GM23338 (cell line): ENCODE measurements around the gene PERP. TPM values are rescaled to one million over a fixed set of nuclear protein-coding genes. Genes with fewer than 3 reads are reported as not detected.

Source experiments
- ATAC-seq: fragments of 200-7000 bp; cut with Tn5 transposase; 3 replicates; pipeline ENCODE4 v1.9.1; 2020
- DNase-seq: peaks from one replicate; pipeline ENCODE4 v3.0.0-alpha.2; 2015; ENCODE audit warnings: low spot score
- H2AFZ ChIP-seq: fragments of 200-600 bp; sonication (generic); 2 replicates; pipeline ENCODE4 v1.8.0; 2016; ENCODE audit warnings: antibody characterized with exemption, mild to moderate bottlenecking, moderate library complexity
- H3F3A ChIP-seq: fragments of 200-600 bp; sonication (generic); replicated peaks from 2 replicates; pipeline ENCODE4 v1.8.0; 2017; ENCODE audit warnings: antibody characterized with exemption, mixed run types, low read depth
- H3K27ac ChIP-seq: fragments of 200-600 bp; sonication (generic); 2 replicates; pipeline ENCODE4 v1.6.1; 2016; ENCODE audit warnings: low read depth
- H3K27me3 ChIP-seq: fragments of 200-600 bp; sonication (generic); 2 replicates; pipeline ENCODE4 v1.8.0; 2016; ENCODE audit warnings: mild to moderate bottlenecking, mixed run types, moderate library complexity; ENCODE audit not compliant: insufficient read depth
- H3K36me3 ChIP-seq: fragments of 200-600 bp; sonication (generic); 2 replicates; pipeline ENCODE4 v1.8.0; 2016; ENCODE audit warnings: mild to moderate bottlenecking; ENCODE audit not compliant: insufficient read depth
- H3K4me1 ChIP-seq: fragments of 200-600 bp; sonication (generic); 2 replicates; pipeline ENCODE4 v1.8.0; 2016; ENCODE audit warnings: mild to moderate bottlenecking, moderate library complexity; ENCODE audit not compliant: insufficient read depth
- H3K4me2 ChIP-seq: fragments of 200-600 bp; sonication (generic); 2 replicates; pipeline ENCODE4 v1.7.1; 2017; ENCODE audit warnings: mixed run types
- H3K4me3 ChIP-seq: fragments of 200-600 bp; sonication (generic); 2 replicates; pipeline ENCODE4 v1.6.1; 2016; ENCODE audit warnings: mixed run types
- H3K79me2 ChIP-seq: fragments of 200-600 bp; sonication (generic); replicated peaks from 2 replicates; pipeline ENCODE4 v1.8.0; 2017; ENCODE audit warnings: mild to moderate bottlenecking; ENCODE audit not compliant: insufficient read depth
- H3K9me2 ChIP-seq: fragments of 200-600 bp; sonication (generic); 2 replicates; pipeline ENCODE4 v1.8.0; 2017; ENCODE audit not compliant: insufficient read depth
- H4K20me1 ChIP-seq: fragments of 200-600 bp; sonication (generic); replicated peaks from 2 replicates; pipeline ENCODE4 v1.8.0; 2017; ENCODE audit warnings: mild to moderate bottlenecking; ENCODE audit not compliant: insufficient read depth
- H3K27ac Mint-ChIP-seq: 2 replicates; pipeline ENCODE4 v1.8.0; 2020; ENCODE audit warnings: inconsistent platforms, mild to moderate bottlenecking, moderate library complexity, mixed read lengths
- H3K27me3 Mint-ChIP-seq: 3 replicates; pipeline ENCODE4 v1.8.0; 2022; ENCODE audit warnings: low read depth, mild to moderate bottlenecking, moderate library complexity, mixed read lengths, inconsistent platforms; ENCODE audit not compliant: insufficient read depth, poor library complexity
- H3K36me3 Mint-ChIP-seq: 3 replicates; pipeline ENCODE4 v1.8.0; 2021; ENCODE audit warnings: low read depth, mild to moderate bottlenecking, inconsistent platforms, moderate library complexity, mixed read lengths
- H3K4me1 Mint-ChIP-seq: 3 replicates; pipeline ENCODE4 v1.8.0; 2020; ENCODE audit warnings: mild to moderate bottlenecking, inconsistent platforms, mixed read lengths
- H3K4me3 Mint-ChIP-seq: 3 replicates; pipeline ENCODE4 v1.8.0; 2021; ENCODE audit warnings: moderate library complexity, mild to moderate bottlenecking, inconsistent platforms, mixed read lengths
- H3K9me3 Mint-ChIP-seq: 3 replicates; pipeline ENCODE4 v1.8.0; 2020; ENCODE audit warnings: moderate library complexity, mild to moderate bottlenecking, inconsistent platforms, mixed read lengths
- CREB1 ChIP-seq: fragments of 250-450 bp; sonication (Bioruptor Pico); IDR thresholded peaks from 2 replicates; pipeline ENCODE4 v1.5.0; 2020; ENCODE audit warnings: low read depth, mild to moderate bottlenecking, moderate library complexity
- CTCF ChIP-seq, 2 experiments: fragments of 200-600 bp in 1 of 2; sonication (generic) in 1 of 2; conservative IDR thresholded peaks; 2 replicates each; pipeline versions ENCODE4 v1.5.1 to v1.6.1; 2016 to 2017; ENCODE audit warnings: antibody characterized with exemption in 2 of 2, low read depth in 2 of 2, mild to moderate bottlenecking in 2 of 2, moderate library complexity in 1 of 2
- ETS1 ChIP-seq: IDR thresholded peaks from 2 replicates; pipeline ENCODE4 v1.6.1; 2016; ENCODE audit warnings: antibody characterized with exemption
- EZH2 ChIP-seq: fragments of 200-600 bp; sonication (generic); IDR thresholded peaks from one replicate; pipeline ENCODE4 v1.8.0; 2017; ENCODE audit warnings: antibody characterized with exemption, mild to moderate bottlenecking, low read depth; ENCODE audit not compliant: unreplicated experiment
- EZH2phosphoT487 ChIP-seq: fragments of 200-600 bp; sonication (generic); IDR thresholded peaks from one replicate; pipeline ENCODE4 v1.8.1; 2018; ENCODE audit warnings: antibody characterized with exemption; ENCODE audit not compliant: unreplicated experiment
- JUNB ChIP-seq: IDR thresholded peaks from one replicate; pipeline ENCODE4 v1.6.1; 2016; ENCODE audit warnings: antibody characterized with exemption; ENCODE audit not compliant: unreplicated experiment
- NANOG ChIP-seq: IDR thresholded peaks from 2 replicates; pipeline ENCODE4 v1.6.1; 2016; ENCODE audit warnings: antibody characterized with exemption, borderline replicate concordance
- POLR2AphosphoS5 ChIP-seq: IDR thresholded peaks from 2 replicates; pipeline ENCODE4 v1.6.1; 2016; ENCODE audit warnings: antibody characterized with exemption, low read depth
- STAT1 ChIP-seq: IDR thresholded peaks from one replicate; pipeline ENCODE4 v1.6.1; 2016; ENCODE audit warnings: antibody characterized with exemption; ENCODE audit not compliant: unreplicated experiment
- ZNF114 ChIP-seq: fragments of 250-450 bp; sonication (Bioruptor Pico); IDR thresholded peaks from 2 replicates; pipeline ENCODE4 v1.5.0; 2020; ENCODE audit warnings: mild to moderate bottlenecking, moderate library complexity
- ZNF331 ChIP-seq: fragments of 250-450 bp; sonication (Bioruptor Pico); IDR thresholded peaks from 2 replicates; pipeline ENCODE4 v1.5.0; 2020; ENCODE audit warnings: low read depth, mild to moderate bottlenecking, moderate library complexity
- polyA plus RNA-seq: library from polyadenylated mRNA; unstranded; fragments of >200 nt; fragmentation: Nextera tagmentation; extraction: Ambion mirVana; gene quantifications from 2 replicates; pipeline ENCODE4 v1.2.1, GENCODE V29; 2016
- total RNA-seq: library from RNA; depleted of rRNA; stranded (reverse); fragments of >200 nt; shearing (Covaris generic); gene quantifications from 2 replicates; pipeline ENCODE4 v1.2.3, GENCODE V29; 2014
- TF ChIP-seq, protein P1 (sequence below): fragments of 250-450 bp; sonication (Bioruptor Pico); IDR thresholded peaks from 2 replicates; pipeline ENCODE4 v1.5.0; 2020; ENCODE audit warnings: mild to moderate bottlenecking, moderate library complexity

The PERP gene
- total and polyA plus RNA-seq, 2 experiments from 2014 or later = 23.7 to 28.4 TPM

- ATAC-seq = no peak
- H3K79me2 ChIP-seq = no peaks in the 10 kb centered on the region
- Mint-ChIP-seq H3K36me3 (peaks cover 25% of the 10 kb centered on the region), H3K4me3 (no peak overlapping the region), H3K4me1 (peaks cover 5% of the 10 kb centered on the region; the same call in 2 of the 3 replicates), H3K27me3 (peaks cover 5% of the 10 kb centered on the region), H3K27ac (no peak overlapping the region), H3K9me3 (peaks cover 35% of the 10 kb centered on the region)
- H3K4me1 ChIP-seq = peaks cover 3% of the 10 kb centered on the region; the same call in 1 of the 2 replicates
- no peak overlapping the region for H3K4me2 ChIP-seq
- no peaks in the 10 kb centered on the region for H4K20me1 ChIP-seq
- TF ChIP-seq EZH2 (no peak), ZNF331 (CRISPR knock-in tag) (no peak), CREB1 (CRISPR knock-in tag) (no peak), POLR2AphosphoS5 (no peak), ETS1 (no peak), JUNB (no peak), ZNF114 (CRISPR knock-in tag) (no peak), EZH2phosphoT487 (no peak), STAT1 (no peak), CTCF (conservative IDR thresholded peaks at IDR 0.05; ENCODE audit: low read depth in 2 of 2) (no peak), NANOG (no peak)
- TF ChIP-seq, protein P1, sequence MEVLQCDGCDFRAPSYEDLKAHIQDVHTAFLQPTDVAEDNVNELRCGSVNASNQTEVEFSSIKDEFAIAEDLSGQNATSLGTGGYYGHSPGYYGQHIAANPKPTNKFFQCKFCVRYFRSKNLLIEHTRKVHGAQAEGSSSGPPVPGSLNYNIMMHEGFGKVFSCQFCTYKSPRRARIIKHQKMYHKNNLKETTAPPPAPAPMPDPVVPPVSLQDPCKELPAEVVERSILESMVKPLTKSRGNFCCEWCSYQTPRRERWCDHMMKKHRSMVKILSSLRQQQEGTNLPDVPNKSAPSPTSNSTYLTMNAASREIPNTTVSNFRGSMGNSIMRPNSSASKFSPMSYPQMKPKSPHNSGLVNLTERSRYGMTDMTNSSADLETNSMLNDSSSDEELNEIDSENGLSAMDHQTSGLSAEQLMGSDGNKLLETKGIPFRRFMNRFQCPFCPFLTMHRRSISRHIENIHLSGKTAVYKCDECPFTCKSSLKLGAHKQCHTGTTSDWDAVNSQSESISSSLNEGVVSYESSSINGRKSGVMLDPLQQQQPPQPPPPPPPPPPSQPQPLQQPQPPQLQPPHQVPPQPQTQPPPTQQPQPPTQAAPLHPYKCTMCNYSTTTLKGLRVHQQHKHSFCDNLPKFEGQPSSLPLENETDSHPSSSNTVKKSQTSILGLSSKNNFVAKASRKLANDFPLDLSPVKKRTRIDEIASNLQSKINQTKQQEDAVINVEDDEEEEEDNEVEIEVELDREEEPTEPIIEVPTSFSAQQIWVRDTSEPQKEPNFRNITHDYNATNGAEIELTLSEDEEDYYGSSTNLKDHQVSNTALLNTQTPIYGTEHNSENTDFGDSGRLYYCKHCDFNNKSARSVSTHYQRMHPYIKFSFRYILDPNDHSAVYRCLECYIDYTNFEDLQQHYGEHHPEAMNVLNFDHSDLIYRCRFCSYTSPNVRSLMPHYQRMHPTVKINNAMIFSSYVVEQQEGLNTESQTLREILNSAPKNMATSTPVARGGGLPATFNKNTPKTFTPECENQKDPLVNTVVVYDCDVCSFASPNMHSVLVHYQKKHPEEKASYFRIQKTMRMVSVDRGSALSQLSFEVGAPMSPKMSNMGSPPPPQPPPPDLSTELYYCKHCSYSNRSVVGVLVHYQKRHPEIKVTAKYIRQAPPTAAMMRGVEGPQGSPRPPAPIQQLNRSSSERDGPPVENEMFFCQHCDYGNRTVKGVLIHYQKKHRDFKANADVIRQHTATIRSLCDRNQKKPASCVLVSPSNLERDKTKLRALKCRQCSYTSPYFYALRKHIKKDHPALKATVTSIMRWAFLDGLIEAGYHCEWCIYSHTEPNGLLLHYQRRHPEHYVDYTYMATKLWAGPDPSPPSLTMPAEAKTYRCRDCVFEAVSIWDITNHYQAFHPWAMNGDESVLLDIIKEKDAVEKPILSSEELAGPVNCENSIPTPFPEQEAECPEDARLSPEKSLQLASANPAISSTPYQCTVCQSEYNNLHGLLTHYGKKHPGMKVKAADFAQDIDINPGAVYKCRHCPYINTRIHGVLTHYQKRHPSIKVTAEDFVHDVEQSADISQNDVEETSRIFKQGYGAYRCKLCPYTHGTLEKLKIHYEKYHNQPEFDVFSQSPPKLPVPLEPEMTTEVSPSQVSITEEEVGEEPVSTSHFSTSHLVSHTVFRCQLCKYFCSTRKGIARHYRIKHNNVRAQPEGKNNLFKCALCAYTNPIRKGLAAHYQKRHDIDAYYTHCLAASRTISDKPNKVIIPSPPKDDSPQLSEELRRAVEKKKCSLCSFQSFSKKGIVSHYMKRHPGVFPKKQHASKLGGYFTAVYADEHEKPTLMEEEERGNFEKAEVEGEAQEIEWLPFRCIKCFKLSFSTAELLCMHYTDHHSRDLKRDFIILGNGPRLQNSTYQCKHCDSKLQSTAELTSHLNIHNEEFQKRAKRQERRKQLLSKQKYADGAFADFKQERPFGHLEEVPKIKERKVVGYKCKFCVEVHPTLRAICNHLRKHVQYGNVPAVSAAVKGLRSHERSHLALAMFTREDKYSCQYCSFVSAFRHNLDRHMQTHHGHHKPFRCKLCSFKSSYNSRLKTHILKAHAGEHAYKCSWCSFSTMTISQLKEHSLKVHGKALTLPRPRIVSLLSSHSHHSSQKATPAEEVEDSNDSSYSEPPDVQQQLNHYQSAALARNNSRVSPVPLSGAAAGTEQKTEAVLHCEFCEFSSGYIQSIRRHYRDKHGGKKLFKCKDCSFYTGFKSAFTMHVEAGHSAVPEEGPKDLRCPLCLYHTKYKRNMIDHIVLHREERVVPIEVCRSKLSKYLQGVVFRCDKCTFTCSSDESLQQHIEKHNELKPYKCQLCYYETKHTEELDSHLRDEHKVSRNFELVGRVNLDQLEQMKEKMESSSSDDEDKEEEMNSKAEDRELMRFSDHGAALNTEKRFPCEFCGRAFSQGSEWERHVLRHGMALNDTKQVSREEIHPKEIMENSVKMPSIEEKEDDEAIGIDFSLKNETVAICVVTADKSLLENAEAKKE = no peak
- no peaks in the 10 kb centered on the region for H3K27me3 ChIP-seq
- H2AFZ ChIP-seq = no peak overlapping the region
- H3K36me3 ChIP-seq = no peaks in the 10 kb centered on the region
- no peaks in the 10 kb centered on the region for H3F3A ChIP-seq
- H3K4me3 ChIP-seq = no peak overlapping the region
- no peak overlapping the region for H3K27ac ChIP-seq
- DNase-seq = no peak
- peaks cover 11% of the 10 kb centered on the region; the same call in 1 of the 2 replicates for H3K9me2 ChIP-seq
These were observed 34.0 kb downstream of the PERP start for GRCh38 chr6:138073264-138073663.
